Medulla oblongata (tissue), 1 donor: ENCODE data around the gene RUNX1.

Experiments
- DNase-seq: peaks from one replicate; pipeline ENCODE4 v3.0.0-alpha.2; 2015; ENCODE audit errors: extremely low spot score

Gene RUNX1

GRCh38 chr21:34923626-34924025 is 125.5 kb downstream of the RUNX1 start:
- no peak for DNase-seq

- DNase-seq: no peak
Measured at GRCh38 chr21:34923202-34923601, 125.9 kb downstream of the RUNX1 start.

DNA sequence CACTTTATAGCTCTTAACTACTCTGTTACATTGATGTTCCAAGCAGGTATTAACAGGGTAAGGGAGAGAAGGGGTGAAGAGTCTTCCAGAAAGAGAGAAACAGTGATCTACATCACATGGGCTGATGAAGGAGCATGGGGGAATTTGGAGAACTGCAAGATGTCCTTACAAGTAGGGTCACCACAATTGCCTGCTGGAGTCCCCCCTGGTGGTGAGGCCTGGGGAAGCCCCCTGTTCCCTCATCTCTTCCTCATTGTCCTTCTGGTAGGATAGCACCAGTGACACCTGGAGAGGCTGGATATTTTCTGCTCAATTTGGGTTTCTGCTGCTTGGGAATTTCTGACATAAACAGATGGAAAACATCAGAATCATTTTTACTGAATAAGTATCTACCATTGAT is 126.6 kb downstream of the RUNX1 start:
- DNase-seq: no peak

DNA sequence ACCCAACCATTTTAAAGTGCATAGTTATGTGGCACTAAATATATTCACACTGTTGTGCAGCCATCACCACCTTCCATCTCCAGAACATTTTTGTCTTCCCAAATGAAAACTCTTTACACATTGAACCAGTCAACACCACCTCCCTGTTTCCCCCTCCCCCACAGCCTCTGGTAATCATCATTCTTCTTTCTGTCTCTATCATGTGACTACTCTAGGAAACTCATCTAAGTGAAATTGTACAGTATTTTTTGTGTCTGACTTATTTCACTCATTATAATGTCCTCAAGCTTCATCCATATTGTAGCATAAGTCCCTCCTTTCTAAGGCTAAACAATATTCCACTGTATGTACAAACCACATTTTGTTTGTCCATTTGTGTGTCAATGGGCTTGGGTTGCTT is 128.0 kb downstream of the RUNX1 start:
- no peak for DNase-seq

DNA sequence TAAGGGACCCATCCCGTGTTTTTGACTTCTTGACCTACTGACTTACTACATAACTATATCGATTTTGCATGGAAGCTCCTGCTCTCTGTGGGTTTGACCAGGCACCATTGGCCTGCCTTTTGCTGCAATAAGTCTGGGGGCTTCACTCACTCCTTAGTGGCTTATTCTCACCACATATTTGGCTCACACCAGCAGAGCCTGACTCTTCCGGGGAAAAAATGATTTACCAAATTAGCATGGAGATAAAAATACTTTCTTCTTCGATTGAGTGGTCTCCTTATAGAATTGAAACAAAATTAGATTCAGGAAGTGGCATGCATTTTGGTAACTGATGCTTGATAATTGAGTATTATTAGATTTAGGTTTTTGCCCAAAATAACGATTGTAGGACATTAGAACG is 129.7 kb downstream of the RUNX1 start:
- no peak for DNase-seq

- no peak for DNase-seq
Measured at GRCh38 chr21:34916446-34916845, 132.7 kb downstream of the RUNX1 start.

- DNase-seq: no peak
Measured at GRCh38 chr21:34915364-34915841, 133.7 kb downstream of the RUNX1 start.

DNA sequence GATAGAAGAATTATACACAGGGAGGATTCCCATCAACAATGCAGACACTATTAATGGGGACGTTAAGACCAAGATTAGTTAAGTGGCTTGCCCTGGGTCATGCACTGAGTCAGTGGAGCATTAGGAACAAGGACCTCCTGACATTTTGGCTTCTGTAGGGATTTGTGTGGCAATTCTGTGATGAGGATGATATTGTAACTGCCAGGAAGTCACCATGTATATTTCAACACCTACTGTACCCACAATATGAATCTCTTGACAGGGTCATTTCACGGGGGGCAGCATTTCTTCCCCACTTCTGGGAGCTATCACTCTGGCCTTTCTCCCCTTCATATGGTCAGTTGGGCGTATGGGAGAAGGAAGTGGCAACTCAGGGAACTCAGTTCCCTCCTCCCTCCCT is 134.9 kb downstream of the RUNX1 start:
- DNase-seq: no peak

GRCh38 chr21:34913811-34914210 is 135.3 kb downstream of the RUNX1 start:
- DNase-seq: no peak

DNA sequence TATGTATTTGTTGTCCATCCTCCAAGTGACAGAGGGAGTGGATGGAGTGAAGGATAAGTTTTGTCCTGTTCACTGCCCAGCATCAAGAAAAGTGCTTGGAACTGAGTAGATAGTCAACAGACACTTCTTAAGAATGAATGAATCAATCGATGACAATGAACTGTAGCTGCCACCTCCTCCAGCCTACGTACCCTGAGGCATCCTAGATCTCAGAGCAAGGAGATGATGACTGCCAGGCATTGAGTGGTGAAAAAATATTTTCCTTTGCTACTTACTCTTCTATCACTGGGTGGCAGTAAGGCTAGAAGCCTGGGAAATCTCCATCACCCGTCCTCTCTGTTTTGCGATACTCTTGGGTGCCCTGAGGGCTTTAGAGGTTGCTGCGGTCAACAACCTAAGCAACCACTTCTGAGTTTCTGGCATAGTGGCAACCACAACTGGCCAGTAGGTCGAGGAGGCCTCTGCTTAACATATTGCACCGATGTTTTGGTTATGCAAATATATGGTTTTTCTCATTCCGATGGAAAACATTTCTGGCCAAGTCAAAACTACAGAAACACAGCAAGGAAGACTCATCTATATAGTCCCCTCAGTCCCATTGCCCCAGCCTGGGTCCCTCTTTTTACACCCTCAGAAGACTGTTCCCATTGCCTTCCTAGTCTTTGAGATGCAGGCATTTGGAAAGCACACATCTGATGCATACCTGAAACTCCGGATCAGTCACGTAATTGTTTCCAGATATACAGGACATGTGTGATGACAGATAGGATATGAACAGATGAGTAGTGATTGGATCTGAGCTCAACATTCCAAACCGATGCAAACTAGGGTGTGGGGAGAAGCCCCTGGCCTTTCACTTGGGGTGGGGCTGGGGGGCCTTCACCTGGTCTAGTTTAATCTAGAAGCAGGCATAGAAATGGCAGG is 136.8 kb downstream of the RUNX1 start:
- no peak for DNase-seq

DNA sequence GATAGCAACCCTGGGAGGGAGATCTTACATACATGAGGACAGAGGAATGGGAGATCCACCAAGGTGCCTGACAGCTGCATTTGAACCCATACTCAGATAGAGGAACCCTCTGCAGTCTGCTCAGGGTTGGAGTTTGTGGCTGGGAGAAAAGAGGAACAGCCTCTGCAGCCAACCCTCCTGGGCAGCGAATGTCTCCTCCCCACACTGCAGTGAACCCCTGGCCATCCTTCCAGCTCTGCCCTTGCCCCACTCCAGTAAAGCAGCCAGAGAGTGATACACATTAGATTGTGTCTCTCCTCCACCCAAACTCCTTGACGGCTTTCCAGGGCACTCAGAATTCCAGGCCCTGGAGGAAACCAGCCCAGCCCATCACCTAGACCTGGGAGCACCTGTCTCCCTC is 137.7 kb downstream of the RUNX1 start:
- peak; percentile 25 for DNase-seq

- DNase-seq: peak; percentile 83
Measured at GRCh38 chr21:34910396-34910795, 138.7 kb downstream of the RUNX1 start.

- peak; percentile 33 for DNase-seq
Measured at GRCh38 chr21:34909492-34910292, 139.4 kb downstream of the RUNX1 start.

GRCh38 chr21:34908419-34909055 is 140.6 kb downstream of the RUNX1 start:
- DNase-seq: peak; percentile 44

- no peak for DNase-seq
Measured at GRCh38 chr21:34907461-34908418, 141.4 kb downstream of the RUNX1 start.

DNA sequence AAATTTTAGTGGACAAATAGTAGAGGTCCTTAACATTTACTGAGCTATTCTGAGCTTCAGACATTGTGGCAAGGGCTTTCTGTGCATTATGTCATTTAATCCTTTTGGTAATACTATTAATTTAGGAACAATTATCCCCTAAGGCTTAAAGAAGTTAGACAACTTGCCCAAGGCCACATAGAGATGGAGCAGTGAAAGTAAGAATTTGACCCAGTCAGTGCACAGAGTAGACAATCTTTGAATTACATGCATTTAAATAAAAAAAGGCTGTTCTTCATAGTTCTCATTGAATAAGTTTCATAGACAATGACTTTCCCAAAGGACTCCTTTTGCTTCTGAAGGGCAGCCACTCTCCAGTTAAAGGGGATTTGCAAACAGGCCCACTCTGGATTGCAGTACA is 142.7 kb downstream of the RUNX1 start:
- DNase-seq: no peak

GRCh38 chr21:34905218-34905537 is 143.9 kb downstream of the RUNX1 start:
- DNase-seq: no peak

GRCh38 chr21:34904526-34905217 is 144.4 kb downstream of the RUNX1 start:
- DNase-seq: no peak

GRCh38 chr21:34900376-34900775 is 148.7 kb downstream of the RUNX1 start:
- DNase-seq: no peak

DNA sequence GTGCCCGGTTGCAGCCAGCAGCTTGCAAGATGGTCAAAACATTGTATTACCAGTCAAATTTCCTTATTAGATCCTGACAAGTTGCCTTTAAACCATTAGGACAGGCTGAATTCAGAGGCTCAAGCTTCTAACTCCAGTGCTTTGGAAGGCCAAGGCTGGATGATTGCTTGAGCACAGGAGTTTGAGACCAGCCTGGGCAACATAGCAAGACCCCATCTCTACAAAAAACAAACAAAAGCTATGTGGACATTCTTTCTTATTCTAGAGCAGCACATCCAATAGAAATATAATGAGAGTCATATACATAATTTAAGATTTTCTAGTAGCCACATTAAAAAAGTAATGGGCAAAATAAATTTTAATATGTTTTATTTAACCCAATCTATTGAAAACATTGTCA is 149.3 kb downstream of the RUNX1 start:
- DNase-seq: no peak

GRCh38 chr21:34899302-34899701 is 149.8 kb downstream of the RUNX1 start:
- no peak for DNase-seq
